CD4-positive, alpha-beta T cell treated with Interferon alpha-2 for 1 hour (primary cell): ENCODE data around the gene MMP24.
"Not testable (repeated sequence)": the region's sequence is repeated elsewhere in the genome, so short reads cannot be mapped to it uniquely, and the experiment has no call there.

ENCODE experiments used
- DNase-seq, 2 donors: peaks; one replicate each; pipeline ENCODE4 v3.0.0-alpha.2; 2020 to 2022

MMP24 gene

DNA sequence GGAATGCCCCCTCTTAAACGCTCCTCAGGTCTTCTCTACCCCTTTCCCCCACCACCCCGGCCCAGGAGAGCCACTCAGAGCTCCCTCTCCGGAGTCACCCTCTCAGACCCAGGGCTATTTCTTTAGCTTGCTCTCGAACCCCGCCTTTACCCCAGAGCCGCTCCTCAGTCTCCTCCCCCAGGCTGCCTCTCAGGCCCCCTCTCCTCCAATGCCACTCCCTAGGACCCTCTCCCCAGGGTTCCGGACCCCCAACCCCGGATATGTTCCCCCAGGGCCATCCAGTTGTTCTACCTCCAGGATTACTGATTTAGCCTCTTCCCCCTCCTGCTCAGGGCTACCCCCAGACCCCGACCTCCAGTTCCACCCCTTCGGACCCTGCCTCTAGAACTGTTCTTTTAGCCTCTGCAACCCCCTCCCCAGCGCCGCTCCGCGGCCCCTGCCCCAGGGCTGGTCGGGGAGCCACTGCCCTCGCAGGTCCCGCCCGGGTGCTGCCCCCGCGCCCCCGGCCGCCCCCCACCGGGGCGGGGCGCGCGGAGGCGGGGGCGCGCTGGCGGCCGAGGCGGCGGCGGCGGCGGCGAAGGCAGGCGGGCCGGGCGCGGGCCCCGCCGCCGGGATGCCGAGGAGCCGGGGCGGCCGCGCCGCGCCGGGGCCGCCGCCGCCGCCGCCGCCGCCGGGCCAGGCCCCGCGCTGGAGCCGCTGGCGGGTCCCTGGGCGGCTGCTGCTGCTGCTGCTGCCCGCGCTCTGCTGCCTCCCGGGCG lies at the start of gene MMP24:
TSS of gene MMP24 (plus strand) at position 565 of the 758 bp plus-strand sequence. CDS start at position 614, 49 bp downstream.
- DNase-seq, result no peak

DNA sequence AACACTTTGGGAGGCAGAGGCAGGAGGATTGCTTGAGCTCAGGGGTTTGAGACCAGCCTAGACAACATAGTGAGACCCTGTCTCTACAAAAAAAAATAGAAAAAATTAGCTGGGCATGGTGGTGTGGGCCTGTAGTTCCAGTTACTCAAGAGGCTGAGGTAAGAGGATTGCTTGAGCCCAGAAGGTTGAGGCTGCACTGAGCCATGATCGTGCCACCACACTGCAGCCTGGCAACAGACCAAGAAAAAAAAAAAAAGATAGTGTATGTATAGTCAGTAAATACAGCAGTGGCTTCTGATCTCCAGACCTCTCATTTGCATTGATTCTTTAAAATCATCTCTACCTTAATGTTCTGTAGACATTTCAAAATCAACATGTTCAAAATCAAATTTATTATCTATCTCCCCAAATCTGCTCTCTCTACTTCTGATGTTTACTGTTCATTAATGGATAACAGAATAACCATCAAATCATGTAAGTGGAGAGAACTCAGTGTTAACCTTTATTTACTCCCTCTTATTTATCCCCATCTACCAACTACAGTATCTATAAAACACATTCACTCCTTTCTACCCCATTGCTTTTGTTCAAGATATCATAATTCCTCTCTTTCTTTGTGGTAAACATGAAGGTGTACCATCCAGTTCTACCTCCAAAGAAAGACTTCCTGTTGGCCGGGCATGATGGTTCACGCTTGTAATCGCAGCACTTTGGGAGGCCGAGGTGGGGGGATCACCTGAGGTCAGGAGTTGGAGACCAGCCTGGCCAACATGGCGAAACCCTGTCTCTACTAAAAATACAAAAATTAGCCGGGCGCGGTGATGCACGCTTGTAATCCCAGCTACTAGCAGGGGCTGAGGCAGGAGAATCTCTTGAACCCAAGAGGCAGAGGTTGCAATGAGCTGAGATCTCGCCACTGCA lies 46.9 kb upstream of the MMP24 start:
- DNase-seq, result no peak

DNA sequence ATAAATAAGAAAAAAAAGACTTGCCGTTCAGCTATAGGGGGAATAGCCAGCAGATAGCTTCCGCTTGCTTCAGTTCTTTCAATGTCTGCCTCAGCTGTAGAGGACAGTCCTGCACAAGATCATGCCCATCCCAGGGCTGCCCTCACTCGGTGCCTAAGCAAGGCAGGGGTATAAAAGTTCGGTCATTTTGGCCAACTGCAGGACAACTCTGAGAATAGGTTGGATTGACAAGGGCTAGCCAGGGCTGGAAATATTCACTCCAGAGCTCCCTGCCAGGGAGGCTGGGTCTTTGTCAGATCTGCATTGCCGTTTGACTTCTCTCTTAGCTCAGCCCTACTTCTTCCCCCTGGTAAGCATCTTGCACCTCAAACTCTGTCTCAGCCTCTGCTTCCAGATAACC lies 46.2 kb upstream of the MMP24 start:
- DNase-seq, result no peak

GRCh38 chr20:35181731-35182130 lies 44.8 kb upstream of the MMP24 start:
- no peak for DNase-seq

GRCh38 chr20:35186691-35187289 lies 39.7 kb upstream of the MMP24 start:
- DNase-seq, result not testable (repeated sequence)

GRCh38 chr20:35187584-35188190 lies 38.8 kb upstream of the MMP24 start:
- DNase-seq, result no peak

DNA sequence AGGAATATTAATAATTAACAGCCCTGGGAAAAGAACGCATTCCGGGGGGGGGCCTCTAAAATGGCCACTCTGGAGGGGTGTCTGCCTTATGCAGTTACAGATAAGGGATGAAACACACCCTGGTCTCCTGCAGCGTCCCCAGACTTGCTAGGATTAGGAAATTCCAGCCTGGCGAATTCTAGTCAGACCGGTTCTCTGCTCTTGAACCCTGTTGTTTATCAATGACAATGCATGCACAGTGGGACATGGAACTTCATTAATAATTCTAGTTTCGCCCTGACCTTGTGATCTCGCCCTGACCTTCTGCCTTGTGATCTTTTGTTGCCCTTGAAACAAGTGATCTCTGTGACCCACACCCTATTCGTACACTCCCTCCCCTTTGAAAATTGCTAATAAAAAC lies 37.3 kb upstream of the MMP24 start:
- DNase-seq, result not testable (repeated sequence)

DNA sequence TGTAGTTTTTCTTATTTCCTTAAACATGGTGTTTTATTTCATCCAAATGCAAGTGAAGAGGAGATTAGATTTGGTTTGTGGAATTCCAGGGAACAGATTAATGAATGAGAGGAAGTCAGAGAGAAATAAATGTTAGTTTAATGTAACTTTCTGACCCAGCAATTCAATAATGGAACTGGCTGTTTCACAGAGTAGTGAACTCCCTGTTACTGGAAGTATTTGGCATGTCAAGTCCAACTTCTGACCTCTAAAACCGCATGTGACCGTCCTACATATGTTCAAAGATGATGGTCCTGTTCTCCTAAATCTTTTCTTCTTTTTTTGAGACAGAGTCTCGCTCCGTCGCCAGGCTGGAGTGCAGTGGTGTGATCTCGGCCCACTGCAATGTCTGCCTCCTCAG lies 35.9 kb upstream of the MMP24 start:
- no peak for DNase-seq

- no peak for DNase-seq
These were observed 34.9 kb upstream of the MMP24 start for GRCh38 chr20:35191419-35192117.

- no peak for DNase-seq
These were observed 34.2 kb upstream of the MMP24 start for GRCh38 chr20:35192118-35192872.

DNA sequence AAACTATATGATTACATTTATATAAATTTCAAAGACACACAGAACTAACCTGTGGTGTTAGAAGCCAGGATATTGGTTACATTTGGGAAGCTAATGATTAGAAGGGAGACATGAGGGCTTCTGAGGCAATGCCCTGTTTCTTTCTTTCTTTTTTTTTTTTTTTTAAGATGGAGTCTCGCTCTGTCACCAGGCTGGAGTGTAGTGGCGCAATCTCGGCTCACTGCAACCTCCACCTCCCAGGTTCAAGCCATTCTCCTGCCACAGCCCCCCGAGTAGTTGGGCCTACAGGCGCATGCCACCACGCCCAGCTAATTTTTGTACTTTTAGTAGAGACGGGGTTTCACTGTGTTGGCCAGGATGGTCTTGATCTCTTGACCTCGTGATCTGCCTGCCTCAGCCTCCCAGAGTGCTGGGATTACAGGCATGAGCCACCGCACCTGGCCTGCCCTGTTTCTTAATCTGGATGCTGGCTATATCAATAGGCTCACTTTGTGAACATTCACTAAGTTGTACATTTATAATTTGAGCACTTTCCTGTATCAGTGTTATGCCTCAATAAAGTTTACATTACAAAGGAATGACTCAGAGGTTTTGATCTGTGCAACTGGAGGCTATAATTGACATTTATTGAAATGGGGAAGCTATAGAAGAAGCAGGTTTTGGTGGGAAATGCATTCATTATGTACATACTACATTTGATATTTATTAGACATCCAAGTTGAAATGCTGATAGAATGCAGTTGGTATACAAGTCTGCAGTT lies 33.3 kb upstream of the MMP24 start:
- DNase-seq, result not testable (repeated sequence)

- no peak for DNase-seq
These were observed 30.2 kb upstream of the MMP24 start for GRCh38 chr20:35196313-35196712.

DNA sequence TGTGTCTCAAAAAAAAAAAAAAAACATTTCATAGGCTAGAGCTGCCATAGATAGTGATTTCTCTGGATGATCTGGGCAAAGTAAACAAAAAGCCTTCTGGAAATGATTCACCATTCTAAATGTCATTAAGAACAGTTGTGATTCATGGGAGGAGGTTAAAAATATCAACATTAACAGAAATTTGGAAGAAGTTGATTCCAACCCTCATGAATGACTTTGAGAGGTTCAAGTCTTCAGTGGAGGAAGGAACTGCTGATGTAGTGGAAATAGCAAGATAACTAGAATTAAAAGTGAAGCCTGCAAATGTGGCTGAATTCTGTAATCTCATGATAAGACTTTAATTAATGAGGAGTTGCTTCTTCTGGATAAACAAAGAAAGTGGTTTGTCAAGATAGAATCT lies 26.8 kb upstream of the MMP24 start:
- no peak for DNase-seq

DNA sequence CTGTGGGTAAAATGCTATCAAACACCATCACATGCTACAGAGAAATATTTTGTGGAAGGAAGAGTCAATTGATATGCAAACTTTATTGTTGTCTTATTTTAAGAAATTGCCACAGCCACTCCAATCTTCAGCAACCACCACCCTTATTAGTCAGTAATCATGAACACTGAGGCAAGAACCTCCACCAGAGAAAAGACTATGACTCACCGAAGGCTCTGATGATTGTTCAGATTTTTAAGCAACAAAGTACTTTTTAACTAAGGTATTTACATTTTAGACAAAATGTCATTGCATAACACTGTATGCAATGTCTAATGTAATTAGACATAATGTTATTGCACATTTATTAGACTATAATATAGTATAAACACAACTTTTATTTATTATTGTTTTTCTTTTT lies 26.2 kb upstream of the MMP24 start:
- DNase-seq, result no peak

DNA sequence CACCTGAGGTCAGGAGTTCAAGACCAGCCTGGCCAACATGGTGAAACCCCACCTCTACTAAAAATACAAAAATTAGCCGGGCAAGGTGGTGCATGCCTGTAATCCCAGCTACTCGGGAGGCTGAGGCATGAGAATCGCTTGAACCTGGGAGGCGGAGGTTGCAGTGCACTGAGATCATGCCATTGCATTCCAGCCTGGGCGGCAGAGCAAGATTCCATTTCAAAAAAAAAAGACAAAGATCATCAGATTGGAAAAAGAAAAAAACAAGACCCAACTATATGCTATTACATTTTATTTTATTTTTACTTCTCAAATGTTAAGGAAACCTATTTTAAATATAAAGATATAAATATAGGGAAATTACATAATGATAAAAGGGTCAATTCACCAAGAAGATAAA lies 25.0 kb upstream of the MMP24 start:
- not testable (repeated sequence) for DNase-seq

GRCh38 chr20:35206802-35207201 lies 19.7 kb upstream of the MMP24 start:
- DNase-seq, result no peak

DNA sequence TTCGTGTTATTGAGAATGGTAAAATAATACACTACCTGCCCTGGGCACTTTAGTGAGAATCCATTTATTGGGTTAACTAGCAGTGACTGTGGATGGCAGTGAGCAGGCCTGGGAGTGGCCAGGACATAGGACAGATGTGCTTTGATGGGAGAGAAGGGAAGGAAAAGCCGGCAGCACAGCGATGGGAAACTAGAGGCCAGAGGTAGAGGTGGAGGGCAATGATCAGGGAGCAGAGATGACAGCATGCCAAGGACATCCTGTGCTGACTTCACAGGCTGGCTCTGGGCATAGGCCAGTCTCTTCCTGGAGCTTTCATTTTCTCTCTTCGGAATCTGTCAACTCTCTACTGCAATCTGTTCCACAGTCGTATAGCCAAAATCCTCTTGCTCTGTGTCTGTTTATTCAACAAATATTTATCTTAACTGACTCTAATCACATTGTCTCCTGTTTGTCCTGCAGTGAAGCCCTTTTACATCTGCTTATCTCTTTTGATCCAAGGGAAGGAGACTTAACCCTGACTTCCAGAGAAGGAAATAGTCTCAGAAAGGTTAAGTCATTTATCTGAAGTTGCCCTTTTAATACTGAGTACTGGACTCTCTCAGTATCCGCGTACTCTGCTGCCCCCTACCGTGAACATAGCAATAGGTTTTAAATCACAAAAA lies 18.4 kb upstream of the MMP24 start:
- DNase-seq, result peak; percentile 67 to 85

GRCh38 chr20:35215066-35215956 lies 11.2 kb upstream of the MMP24 start:
- no peak for DNase-seq

GRCh38 chr20:35216541-35216940 lies 9.9 kb upstream of the MMP24 start:
- no peak for DNase-seq
